Caki2 (cell line): ENCODE data around the gene WDFY4. TPM values are rescaled to one million over a fixed set of nuclear protein-coding genes. Genes with fewer than 3 reads are reported as not detected.

Experiments
- DNase-seq: peaks from one replicate; pipeline ENCODE4 v3.0.0-alpha.2; 2015; ENCODE audit warnings: low read depth
- in situ Hi-C: cut with HindIII; loops from 2 replicates; pipeline ENCODE4 v1.10.0; 2016; ENCODE audit warnings: low sequenced_read_pairs, low pct_unique_long_range_greater_than_20kb, mixed read lengths
- total RNA-seq: library from RNA; depleted of rRNA; stranded (reverse); fragments of >200 nt; shearing (Covaris generic); gene quantifications from 2 replicates; pipeline ENCODE4 v1.2.3, GENCODE V29; 2014; ENCODE audit warnings: low replicate concordance

WDFY4 gene
- total RNA-seq, 1 experiment from 2014 or later = not detected

GRCh38 chr10:48932831-48933664 lies 248.4 kb downstream of the WDFY4 start:
- DNase-seq = no peak
- in situ Hi-C loops = no loop called here

- no peak for DNase-seq
- in situ Hi-C loops = no loop called here
Measured at GRCh38 chr10:48934672-48935501, 250.2 kb downstream of the WDFY4 start.

GRCh38 chr10:48935577-48935976 lies 250.9 kb downstream of the WDFY4 start:
- in situ Hi-C loops = no loop called here
- no peak for DNase-seq

GRCh38 chr10:48937796-48938195 lies 253.1 kb downstream of the WDFY4 start:
- DNase-seq = no peak
- in situ Hi-C loops = no loop called here

GRCh38 chr10:48938281-48938680 lies 253.6 kb downstream of the WDFY4 start:
- in situ Hi-C loops = no loop called here
- no peak for DNase-seq

GRCh38 chr10:48938990-48939536 lies 254.4 kb downstream of the WDFY4 start:
- no peak for DNase-seq
- in situ Hi-C loops = no loop called here

- in situ Hi-C loops = no loop called here
- DNase-seq = no peak
Measured at GRCh38 chr10:48939790-48940325, 255.2 kb downstream of the WDFY4 start, which contains the start of gene LRRC18. TSS of gene LRRC18 (minus strand) at chr10:48939840. CDS start at chr10:48914155, 25,685 bp downstream.

GRCh38 chr10:48940372-48940771 lies 255.7 kb downstream of the WDFY4 start:
- in situ Hi-C loops = no loop called here
- no peak for DNase-seq

- no peak for DNase-seq
- in situ Hi-C loops = no loop called here
Measured at GRCh38 chr10:48940958-48941357, 256.3 kb downstream of the WDFY4 start.

GRCh38 chr10:48941427-48942075 lies 256.9 kb downstream of the WDFY4 start:
- in situ Hi-C loops = no loop called here

GRCh38 chr10:48943096-48943495 lies 258.4 kb downstream of the WDFY4 start:
- DNase-seq = no peak
- in situ Hi-C loops = no loop called here

More at GRCh38 chr10:48941427-48942075, 256.9 kb downstream of the WDFY4 start:
- DNase-seq = no peak

GRCh38 chr10:48944171-48944570 lies 259.5 kb downstream of the WDFY4 start:
- DNase-seq = no peak
- in situ Hi-C loops = no loop called here

GRCh38 chr10:48945441-48946130 lies 260.9 kb downstream of the WDFY4 start:
- in situ Hi-C loops = no loop called here

GRCh38 chr10:48946332-48946731 lies 261.7 kb downstream of the WDFY4 start:
- DNase-seq = no peak
- in situ Hi-C loops = no loop called here

More at GRCh38 chr10:48945441-48946130, 260.9 kb downstream of the WDFY4 start:
- no peak for DNase-seq

- in situ Hi-C loops = no loop called here
- peak; percentile 37 for DNase-seq
Measured at GRCh38 chr10:48946891-48947500, 262.3 kb downstream of the WDFY4 start.

GRCh38 chr10:48947690-48948469 lies 263.2 kb downstream of the WDFY4 start:
- no peak for DNase-seq
- in situ Hi-C loops = no loop called here
